LoVo (cell line): Measurements from ENCODE around the gene TJP1.
"Not testable (repeated sequence)": the region's sequence is repeated elsewhere in the genome, so short reads cannot be mapped to it uniquely, and the experiment has no call there.

ENCODE experiments used
- DNase-seq: peaks from one replicate; pipeline ENCODE4 v3.0.0-alpha.2; 2016; ENCODE audit warnings: low spot score

The TJP1 gene

DNA sequence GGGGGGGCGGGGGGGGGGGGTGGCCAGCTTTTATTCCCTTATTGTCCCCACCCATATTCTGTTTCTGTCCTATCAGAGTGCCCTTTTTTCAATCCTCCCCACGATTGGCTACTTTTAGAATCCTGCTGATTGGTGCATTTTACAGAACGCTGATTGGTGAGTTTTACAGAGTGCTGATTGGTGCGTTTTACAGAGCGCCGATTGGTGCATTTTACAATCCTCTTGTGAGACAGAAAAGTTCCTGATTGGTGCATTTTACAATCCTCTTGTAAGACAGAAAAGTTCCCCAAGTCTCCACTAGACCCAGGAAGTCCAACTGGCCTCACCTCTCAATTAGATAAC lies 164.8 kb downstream of the TJP1 start:
- DNase-seq, result not testable (repeated sequence)

DNA sequence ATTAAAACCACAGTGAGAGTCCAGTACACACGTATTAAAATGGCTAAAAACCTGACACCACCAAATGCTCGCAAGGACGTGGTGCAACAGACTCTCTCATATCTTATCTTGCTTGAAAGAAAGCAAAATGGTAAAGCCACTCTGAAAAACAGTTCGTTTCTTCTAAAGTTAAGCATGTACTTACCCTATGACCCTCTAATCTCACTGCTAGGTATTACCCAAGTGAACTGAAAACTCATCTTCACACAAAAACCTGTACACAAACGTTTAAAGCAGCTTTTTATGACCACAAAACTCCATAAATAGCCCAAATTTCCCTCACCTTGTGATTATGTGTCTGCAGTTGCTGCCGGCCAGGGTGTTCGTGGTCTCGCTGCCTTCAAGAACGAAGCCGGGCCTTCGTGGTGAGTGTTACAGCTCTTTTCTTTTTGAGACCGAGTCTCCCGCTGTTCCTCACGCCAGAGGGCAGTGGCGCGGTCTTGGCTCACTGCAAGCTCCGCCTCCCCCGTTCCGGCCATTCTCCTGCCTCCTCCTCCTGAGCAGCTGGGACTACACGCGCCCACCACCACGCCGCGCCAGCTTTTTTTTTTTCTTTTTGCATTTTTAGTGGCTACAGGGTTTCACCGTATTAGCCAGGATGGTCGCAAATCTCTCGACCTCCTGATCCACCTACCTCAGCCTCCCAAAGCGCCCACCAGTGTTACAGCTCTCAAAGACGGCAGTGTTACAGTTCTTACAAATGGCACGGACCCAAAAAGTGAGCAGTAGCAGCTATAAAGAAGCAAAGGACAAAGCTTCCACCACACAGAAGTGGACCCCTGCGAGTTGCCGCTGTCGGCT lies 165.4 kb downstream of the TJP1 start:
- no peak for DNase-seq

DNA sequence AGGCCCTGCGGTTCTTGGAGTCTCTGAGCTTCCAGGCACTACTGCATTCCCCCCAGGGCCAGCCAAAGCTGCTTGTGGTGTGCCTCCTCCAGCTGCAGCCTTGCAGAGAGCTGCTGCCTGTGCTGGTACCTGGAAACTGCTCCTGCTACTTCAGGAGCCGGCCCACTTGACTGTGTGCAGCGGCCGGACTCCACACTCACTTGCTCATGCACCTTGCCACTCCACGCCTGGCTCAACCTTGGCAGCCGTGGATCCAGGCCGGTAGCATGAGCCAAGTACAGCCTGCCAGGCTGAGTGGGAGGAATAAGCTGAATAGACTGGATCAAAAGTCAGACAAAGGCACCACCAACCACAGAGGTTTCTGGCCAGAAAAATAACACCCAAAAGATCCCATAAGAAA lies 169.7 kb downstream of the TJP1 start:
- no peak for DNase-seq

DNA sequence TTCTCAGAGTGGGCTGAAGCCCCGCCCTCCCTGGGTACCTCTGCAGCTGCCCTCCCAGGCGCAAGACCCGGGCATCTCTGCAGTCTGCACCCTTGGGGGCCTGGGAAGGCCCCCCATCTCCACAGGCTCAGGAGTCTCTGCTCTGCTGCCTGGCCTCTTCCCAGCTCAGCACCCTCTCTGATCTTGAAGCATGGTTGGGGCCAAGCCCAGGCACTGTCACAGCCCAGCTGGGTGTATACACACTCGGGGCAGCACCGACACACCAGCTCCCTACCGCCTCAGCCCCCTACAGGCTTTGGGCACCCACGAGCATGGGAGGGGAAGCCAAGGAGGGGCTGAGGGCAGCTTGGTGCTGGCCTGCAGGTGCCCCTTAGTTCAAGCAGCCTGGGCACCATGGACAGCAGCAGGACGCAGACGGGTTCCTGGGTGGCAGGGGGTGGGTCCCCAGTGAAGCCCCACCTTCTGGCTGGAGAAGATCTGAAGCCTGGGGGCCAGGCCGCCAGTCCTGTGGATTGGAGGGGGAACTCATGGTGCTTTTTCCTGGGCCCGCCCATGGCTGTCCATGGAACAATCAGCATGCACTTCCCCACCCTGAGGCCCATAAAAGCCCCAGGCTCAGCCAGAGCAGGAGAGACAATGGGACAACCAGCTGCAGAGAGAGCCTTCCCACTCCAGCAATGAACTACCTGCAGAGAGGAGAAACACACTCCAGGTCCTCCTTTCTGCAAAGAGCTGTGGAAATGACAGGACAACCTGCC lies 170.6 kb downstream of the TJP1 start:
- DNase-seq, result no peak
